GM12864 (cell line): Measurements from ENCODE around the gene TADA2A.

Experiments used
- DNase-seq: peaks from one replicate; pipeline ENCODE4 v3.0.0-alpha.2; 2011; ENCODE audit warnings: low read depth
- H3K4me3 ChIP-seq: 2 replicates; pipeline ENCODE4 v1.5.1; 2011; ENCODE audit warnings: mild to moderate bottlenecking, low read depth, low read length, control low read depth
- TF ChIP-seq, protein P1 (sequence below): IDR thresholded peaks from 2 replicates; pipeline ENCODE4 v1.5.1; 2011; ENCODE audit warnings: low read depth, mild to moderate bottlenecking, moderate library complexity, low read length, control low read depth, inconsistent platforms; ENCODE audit errors: missing control alignments

TADA2A gene

DNA sequence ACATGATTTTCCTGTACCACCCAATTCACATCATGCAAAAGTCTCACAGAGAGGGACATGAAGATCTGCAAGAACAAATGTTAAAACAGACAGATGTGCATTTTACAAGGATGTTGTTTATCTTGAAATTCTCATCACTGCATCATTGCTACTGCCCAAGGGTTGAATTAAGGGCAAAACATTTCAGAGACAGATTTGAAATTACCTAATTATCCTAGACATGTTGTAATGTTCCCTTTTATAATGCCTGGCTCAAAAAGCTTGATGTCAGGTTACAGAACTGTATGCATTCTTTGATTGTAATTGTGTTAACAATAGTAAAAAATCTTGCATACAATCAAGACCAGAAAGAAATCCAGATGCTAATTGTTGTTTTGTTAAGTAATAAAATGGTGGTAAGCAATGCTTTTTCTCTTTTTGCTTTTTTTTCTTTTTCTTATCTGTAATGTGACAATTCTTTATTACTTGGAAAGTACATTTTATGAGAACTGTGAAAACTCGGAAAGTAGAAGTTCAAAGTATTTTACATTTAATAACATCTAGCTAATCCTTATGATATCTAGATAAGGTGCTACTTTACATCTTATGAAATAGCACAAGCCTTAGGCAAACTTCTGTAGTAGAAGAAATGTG lies 79.4 kb downstream of the TADA2A start:
- no peak for DNase-seq
- TF ChIP-seq, protein P1, sequence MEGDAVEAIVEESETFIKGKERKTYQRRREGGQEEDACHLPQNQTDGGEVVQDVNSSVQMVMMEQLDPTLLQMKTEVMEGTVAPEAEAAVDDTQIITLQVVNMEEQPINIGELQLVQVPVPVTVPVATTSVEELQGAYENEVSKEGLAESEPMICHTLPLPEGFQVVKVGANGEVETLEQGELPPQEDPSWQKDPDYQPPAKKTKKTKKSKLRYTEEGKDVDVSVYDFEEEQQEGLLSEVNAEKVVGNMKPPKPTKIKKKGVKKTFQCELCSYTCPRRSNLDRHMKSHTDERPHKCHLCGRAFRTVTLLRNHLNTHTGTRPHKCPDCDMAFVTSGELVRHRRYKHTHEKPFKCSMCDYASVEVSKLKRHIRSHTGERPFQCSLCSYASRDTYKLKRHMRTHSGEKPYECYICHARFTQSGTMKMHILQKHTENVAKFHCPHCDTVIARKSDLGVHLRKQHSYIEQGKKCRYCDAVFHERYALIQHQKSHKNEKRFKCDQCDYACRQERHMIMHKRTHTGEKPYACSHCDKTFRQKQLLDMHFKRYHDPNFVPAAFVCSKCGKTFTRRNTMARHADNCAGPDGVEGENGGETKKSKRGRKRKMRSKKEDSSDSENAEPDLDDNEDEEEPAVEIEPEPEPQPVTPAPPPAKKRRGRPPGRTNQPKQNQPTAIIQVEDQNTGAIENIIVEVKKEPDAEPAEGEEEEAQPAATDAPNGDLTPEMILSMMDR: no peak

DNA sequence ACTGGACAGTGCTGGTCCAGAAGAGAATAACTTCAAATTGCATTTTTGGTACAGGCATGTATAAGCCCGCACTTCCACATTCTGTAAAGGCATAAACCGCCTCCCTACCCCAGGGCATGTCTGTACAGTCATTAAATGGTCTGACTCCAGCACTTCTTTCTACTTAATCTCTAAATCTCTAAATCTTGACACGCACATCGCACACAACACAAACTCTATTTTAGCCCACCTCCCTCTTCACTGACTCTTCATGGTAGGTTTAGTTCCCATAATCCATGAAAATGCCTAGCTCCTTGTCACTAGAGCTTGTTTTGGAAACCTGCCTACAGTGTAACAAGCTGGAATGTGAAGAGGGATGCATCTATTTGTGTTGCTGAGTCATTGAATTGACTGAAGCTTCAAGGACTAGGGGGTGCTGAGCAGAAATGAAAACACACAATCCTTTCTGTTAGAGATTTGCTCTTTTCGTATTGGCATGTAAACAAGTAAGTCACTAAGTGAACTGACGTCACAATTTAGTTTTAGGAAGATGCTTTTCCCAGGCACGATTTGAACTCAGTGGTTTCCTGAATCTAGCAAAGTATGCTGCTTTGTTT lies 81.4 kb downstream of the TADA2A start:
- H3K4me3 ChIP-seq: no peak overlapping the region
- DNase-seq: no peak
- TF ChIP-seq, protein P1: no peak

More for the DNA sequence above, 79.4 kb downstream of the TADA2A start:
- H3K4me3 ChIP-seq: no peak overlapping the region

DNA sequence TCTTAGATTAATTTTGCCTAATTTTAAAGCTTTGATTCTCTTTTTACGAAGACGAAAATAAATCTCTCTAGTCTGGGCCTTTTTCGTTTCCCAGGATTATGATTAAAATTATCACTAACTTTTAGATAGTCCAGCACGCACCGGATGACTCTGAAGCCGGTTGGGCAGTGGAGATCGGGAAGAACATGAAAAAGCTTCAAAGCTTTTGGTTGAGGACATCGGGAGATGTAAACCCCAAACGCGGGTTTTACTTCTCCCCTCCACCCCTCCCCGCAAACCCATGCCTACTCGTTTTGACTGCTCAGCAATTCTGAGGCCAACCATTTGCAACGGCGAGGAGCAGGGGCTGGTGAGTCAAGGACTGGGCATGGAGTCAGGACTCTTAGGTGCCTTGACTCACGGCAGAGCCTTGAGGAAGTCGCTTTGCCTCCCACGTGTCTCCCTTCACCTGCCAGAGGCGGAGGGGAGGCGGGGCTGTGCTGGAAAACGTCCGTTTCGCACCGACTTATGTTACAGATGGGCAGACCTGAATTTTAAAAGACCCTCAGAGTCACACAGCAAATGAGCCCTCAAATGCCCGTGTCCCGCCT lies 82.0 kb downstream of the TADA2A start:
- TF ChIP-seq, protein P1: peak; percentile 1
- peak overlapping the region; percentile 72 for H3K4me3 ChIP-seq
- DNase-seq: peak; percentile 36

DNA sequence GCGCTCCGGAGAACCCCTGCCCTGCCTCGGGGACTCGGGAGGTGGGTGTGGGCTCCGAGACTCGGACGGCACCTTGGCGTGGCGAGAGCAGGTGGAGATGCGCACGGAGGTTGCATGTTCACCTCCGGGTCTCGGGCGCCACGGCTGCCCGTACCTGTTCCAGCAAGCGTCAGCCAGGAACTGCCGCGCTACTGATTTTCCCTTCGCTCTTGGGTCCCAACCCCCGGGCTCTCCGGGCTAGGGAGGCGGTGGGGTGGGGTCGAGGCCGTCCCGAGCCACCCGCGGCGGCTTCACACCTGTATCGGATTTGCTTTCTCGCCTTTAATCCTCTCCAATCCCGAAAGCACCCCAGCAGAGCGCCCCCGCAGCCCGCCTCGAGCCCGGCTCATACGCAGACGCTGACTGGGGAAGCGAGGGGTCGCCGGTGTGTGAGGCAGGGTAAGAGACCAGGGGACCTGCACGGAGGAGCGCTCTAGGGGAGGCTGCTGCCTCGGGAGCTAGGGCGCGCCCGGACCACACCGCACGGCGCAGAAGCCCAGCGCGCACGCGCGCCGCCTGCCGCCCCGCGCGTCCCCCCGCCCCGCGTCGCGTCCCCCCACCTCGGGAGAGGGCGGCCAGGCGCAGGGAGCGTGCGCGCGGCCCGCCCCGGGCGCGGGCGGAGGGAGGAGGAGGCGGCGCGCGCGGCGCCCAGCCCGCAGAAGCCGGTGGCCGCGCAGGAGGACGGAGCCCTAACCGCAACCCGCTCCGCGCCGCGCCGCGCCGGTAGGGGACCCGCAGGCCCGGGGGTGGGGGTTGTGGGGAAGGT lies 82.7 kb downstream of the TADA2A start, which contains the start of gene DUSP14:
Gene DUSP14 (plus strand): TSS at position 695 of the 805 bp plus-strand sequence. CDS start 22,382 bp downstream, outside the sequence.
- TF ChIP-seq, protein P1: peak; percentile 13
- peak; percentile 31 for DNase-seq
- H3K4me3 ChIP-seq: peak within 1 kb of the TSS; percentile 72

- TF ChIP-seq, protein P1: peak; percentile 43
- peak overlapping the region; percentile 72 for H3K4me3 ChIP-seq
- no peak for DNase-seq
Observed at GRCh38 chr17:37490022-37490587, 83.4 kb downstream of the TADA2A start.

DNA sequence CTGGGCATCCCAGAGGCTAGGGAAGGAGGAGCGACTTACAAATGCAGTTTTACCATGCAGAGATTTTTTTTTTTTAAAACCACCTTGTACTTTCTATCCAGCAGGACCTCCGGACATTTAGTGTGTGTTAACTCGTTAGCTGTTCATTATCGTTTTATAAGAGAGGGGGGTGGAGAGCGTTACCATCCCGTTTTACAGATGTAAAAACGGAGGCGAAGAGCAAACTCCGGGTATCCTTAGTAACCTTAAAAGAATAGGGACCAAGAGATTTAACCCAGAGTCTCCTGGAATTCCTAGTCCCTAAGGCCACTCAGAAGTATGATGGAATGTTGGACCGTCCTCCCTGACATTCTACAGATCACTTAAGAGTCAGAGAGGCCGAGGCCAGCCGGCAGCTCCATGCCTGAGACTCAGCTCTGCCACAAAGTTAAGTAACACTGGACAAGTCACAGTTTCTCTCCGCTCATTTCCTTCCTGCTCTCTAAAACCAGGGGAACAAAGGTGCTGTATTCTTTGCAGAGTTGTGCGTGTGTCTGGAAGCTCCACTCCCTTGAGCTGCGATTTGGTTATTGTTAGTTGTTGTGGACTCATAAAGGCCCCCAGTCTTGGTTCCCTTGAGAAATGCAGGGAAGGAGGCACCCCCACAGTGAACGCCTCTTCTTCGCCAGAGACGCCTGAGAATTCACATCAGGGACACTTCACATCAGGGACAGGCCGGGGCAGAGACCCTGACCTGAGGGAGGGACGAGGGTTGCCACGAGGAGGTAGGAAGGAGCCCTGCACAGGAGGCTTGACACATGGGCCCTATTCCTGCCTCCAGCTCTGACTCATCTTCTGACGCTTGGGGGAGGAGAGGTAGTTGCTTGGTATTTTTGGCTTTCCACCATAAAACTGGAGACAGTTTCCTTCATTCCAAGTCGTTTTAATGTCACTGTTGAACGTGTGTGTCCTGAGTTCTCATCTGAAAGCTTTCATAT lies 84.2 kb downstream of the TADA2A start:
- TF ChIP-seq, protein P1: no peak
- DNase-seq: no peak
- H3K4me3 ChIP-seq: peak overlapping the region; percentile 72
